Lower lobe of right lung (tissue), 2 donors: ENCODE results near the gene MCU. TPM values are rescaled to one million over a fixed set of nuclear protein-coding genes. Genes with fewer than 3 reads are reported as not detected.

ENCODE experiments used
- ATAC-seq, 2 donors: fragments of 200-7000 bp; cut with Tn5 transposase; one replicate each; pipeline ENCODE4 v1.9.1; 2020 to 2022; ENCODE audit warnings: mild to moderate bottlenecking in 2 of 2, moderate library complexity in 2 of 2
- DNase-seq: peaks from one replicate; pipeline ENCODE4 v3.0.0-alpha.2; 2020
- H3K27ac ChIP-seq: fragments of 200-600 bp; one replicate; pipeline ENCODE4 v1.8.0; 2022
- H3K27me3 ChIP-seq: fragments of 200-600 bp; one replicate; pipeline ENCODE4 v1.8.0; 2022; ENCODE audit warnings: low read depth
- H3K36me3 ChIP-seq: fragments of 200-600 bp; one replicate; pipeline ENCODE4 v1.8.0; 2022; ENCODE audit warnings: mild to moderate bottlenecking
- H3K4me1 ChIP-seq: fragments of 200-600 bp; one replicate; pipeline ENCODE4 v1.8.0; 2022
- H3K4me3 ChIP-seq: fragments of 200-600 bp; one replicate; pipeline ENCODE4 v1.8.0; 2022; ENCODE audit warnings: mild to moderate bottlenecking
- H3K9me3 ChIP-seq: fragments of 200-600 bp; one replicate; pipeline ENCODE4 v1.8.0; 2022
- CTCF ChIP-seq: fragments of 200-600 bp; IDR thresholded peaks from one replicate; pipeline ENCODE4 v1.8.0; 2022; ENCODE audit warnings: antibody characterized with exemption, mild to moderate bottlenecking
- intact Hi-C: fragments of 100-400 bp; cut with DNase I; formaldehyde crosslinking; loops from one replicate; pipeline ENCODE4 v1.11.0; 2022
- total RNA-seq: library from RNA; stranded (reverse); fragmentation: NEBNext Ultra II Directional; extraction: Animal tissue kit (Norgen Biotek cat#: 25700); gene quantifications from one replicate; pipeline ENCODE4 v1.2.1, GENCODE V29; 2021
- donor health status: DM: no; HTN: yes; CAD: no; lungs with severe emphysema.

MCU gene
- total RNA-seq, 1 donor from 2014 or later, result 24.2 TPM

- H3K36me3 ChIP-seq, result no peaks in the 10 kb centered on the region
- no peak overlapping the region for H3K4me3 ChIP-seq
- H3K9me3 ChIP-seq, result no peaks in the 10 kb centered on the region
- H3K27me3 ChIP-seq, result no peaks in the 10 kb centered on the region
- DNase-seq, result peak; percentile 54
- TF ChIP-seq CTCF, result no peak
- ATAC-seq, result peak; percentile 85 to 91
- intact Hi-C loops, result no loop called here
- no peak overlapping the region for H3K27ac ChIP-seq
- H3K4me1 ChIP-seq, result peaks cover 18% of the 10 kb centered on the region
Observed at GRCh38 chr10:72784551-72785351, 92.8 kb downstream of the MCU start.

GRCh38 chr10:72785409-72785808 lies 93.5 kb downstream of the MCU start:
- H3K9me3 ChIP-seq, result no peaks in the 10 kb centered on the region
- peaks cover 18% of the 10 kb centered on the region for H3K4me1 ChIP-seq
- no peaks in the 10 kb centered on the region for H3K27me3 ChIP-seq
- no peak overlapping the region for H3K27ac ChIP-seq
- TF ChIP-seq CTCF, result no peak
- no peak overlapping the region for H3K4me3 ChIP-seq
- no peak for ATAC-seq
- DNase-seq, result no peak
- intact Hi-C loops, result no loop called here
- H3K36me3 ChIP-seq, result no peaks in the 10 kb centered on the region

- no peak for TF ChIP-seq CTCF
- Histone ChIP-seq H3K9me3 (no peaks in the 10 kb centered on the region), H3K4me3 (no peak overlapping the region), H3K36me3 (no peaks in the 10 kb centered on the region), H3K27me3 (no peaks in the 10 kb centered on the region), H3K4me1 (peaks cover under 1% of the 10 kb centered on the region), H3K27ac (no peak overlapping the region)
- ATAC-seq (peak in 1 of 2 donors; percentile 36), DNase-seq (no peak)
- intact Hi-C loops, result no loop called here
Observed at GRCh38 chr10:72790216-72790990, 98.5 kb downstream of the MCU start.

GRCh38 chr10:72792288-72792687 lies 100.3 kb downstream of the MCU start:
- Histone ChIP-seq H3K4me3 (no peak overlapping the region), H3K27me3 (no peaks in the 10 kb centered on the region), H3K9me3 (no peaks in the 10 kb centered on the region), H3K4me1 (no peaks in the 10 kb centered on the region), H3K36me3 (no peaks in the 10 kb centered on the region), H3K27ac (no peak overlapping the region)
- DNase-seq (no peak), ATAC-seq (no peak)
- no peak for TF ChIP-seq CTCF
- intact Hi-C loops, result no loop called here

- Histone ChIP-seq H3K4me1 (no peaks in the 10 kb centered on the region), H3K4me3 (no peak overlapping the region), H3K36me3 (no peaks in the 10 kb centered on the region), H3K27me3 (no peaks in the 10 kb centered on the region), H3K27ac (no peak overlapping the region), H3K9me3 (no peaks in the 10 kb centered on the region)
- TF ChIP-seq CTCF, result no peak
- no peak for ATAC-seq
- intact Hi-C loops, result no loop called here
- DNase-seq, result no peak
Observed at GRCh38 chr10:72793752-72794151, 101.8 kb downstream of the MCU start.
